ENCODE data around the gene NFIX.

DNA sequence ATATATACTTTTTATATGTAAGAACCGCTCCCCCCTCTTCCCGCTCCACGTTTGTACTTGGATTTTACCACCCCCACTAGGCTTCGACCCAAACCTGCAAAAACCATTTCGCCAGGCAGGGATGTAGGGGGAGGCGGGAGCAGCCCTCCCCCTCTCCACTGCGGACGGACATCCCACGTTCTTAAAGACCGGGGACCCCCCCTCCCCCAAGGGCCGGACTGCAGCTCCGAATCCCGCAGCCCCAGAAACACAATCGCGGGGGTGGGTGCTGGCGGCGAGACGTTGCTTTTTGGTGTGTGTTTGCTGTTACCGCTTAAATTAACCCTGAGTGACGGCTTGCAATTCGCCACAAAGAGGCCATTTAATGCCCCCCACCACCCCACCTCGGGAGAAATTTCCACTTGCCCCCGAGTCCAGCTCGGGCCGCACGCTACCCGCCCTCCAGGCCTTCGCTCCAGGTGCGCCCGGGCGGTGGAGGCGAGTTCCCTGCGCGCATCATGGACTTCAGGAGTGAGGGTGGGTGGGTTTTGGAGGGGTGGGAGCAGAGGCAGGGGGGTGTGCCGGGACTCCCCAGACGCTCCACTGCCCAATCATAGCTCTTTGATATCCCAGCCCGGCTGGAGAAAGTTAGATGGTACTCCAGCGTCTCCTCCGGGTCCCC is 15.8 kb downstream of the NFIX start:
- TF ChIP-seq, protein P1, sequence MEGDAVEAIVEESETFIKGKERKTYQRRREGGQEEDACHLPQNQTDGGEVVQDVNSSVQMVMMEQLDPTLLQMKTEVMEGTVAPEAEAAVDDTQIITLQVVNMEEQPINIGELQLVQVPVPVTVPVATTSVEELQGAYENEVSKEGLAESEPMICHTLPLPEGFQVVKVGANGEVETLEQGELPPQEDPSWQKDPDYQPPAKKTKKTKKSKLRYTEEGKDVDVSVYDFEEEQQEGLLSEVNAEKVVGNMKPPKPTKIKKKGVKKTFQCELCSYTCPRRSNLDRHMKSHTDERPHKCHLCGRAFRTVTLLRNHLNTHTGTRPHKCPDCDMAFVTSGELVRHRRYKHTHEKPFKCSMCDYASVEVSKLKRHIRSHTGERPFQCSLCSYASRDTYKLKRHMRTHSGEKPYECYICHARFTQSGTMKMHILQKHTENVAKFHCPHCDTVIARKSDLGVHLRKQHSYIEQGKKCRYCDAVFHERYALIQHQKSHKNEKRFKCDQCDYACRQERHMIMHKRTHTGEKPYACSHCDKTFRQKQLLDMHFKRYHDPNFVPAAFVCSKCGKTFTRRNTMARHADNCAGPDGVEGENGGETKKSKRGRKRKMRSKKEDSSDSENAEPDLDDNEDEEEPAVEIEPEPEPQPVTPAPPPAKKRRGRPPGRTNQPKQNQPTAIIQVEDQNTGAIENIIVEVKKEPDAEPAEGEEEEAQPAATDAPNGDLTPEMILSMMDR (IDR thresholded peaks at IDR 0.05), result no peak
- no peak for TF ChIP-seq POLR2A (IDR thresholded peaks at IDR 0.05)
